Activated CD4-positive, alpha-beta T cell treated with anti-CD3 and anti-CD28 coated beads, Interleukin-2, amount 10 ng/mL, durations not matched to agents 7 days and 5 days (primary cell): Measurements from ENCODE around the gene GXYLT1. TPM values are rescaled to one million over a fixed set of nuclear protein-coding genes. Genes with fewer than 3 reads are reported as not detected.
A peak's percentile ranks its signal among the peaks of the same experiment; 100 is the strongest.

Experiments used
- CTCF ChIA-PET: fragments of 350-600 bp; sonication (Branson Sonifier 250); formaldehyde crosslinking; loops from one replicate; lab custom pipeline; 2021; ENCODE audit warnings: antibody characterized with exemption; lab: Charles Lee
- POLR2A ChIA-PET: fragments of 350-600 bp; sonication (Branson Sonifier 250); formaldehyde crosslinking; loops from one replicate; lab custom pipeline; 2021; ENCODE audit warnings: antibody characterized with exemption; lab: Charles Lee
- DNase-seq: peaks from one replicate; pipeline ENCODE4 v3.0.0-alpha.2; 2020
- H3K27ac Mint-ChIP-seq: one replicate; pipeline ENCODE4 v1.8.0; 2021; ENCODE audit warnings: mild to moderate bottlenecking, moderate library complexity, mixed read lengths
- H3K27me3 Mint-ChIP-seq: one replicate; pipeline ENCODE4 v1.8.0; 2021; ENCODE audit warnings: mixed read lengths
- H3K36me3 Mint-ChIP-seq: one replicate; pipeline ENCODE4 v1.8.0; 2021; ENCODE audit warnings: low read depth, mixed read lengths
- H3K4me1 Mint-ChIP-seq: one replicate; pipeline ENCODE4 v1.8.0; 2021; ENCODE audit warnings: mixed read lengths
- H3K4me3 Mint-ChIP-seq: one replicate; pipeline ENCODE4 v1.8.0; 2021; ENCODE audit warnings: mild to moderate bottlenecking, moderate library complexity, mixed read lengths
- H3K9me3 Mint-ChIP-seq: one replicate; pipeline ENCODE4 v1.8.0; 2021; ENCODE audit warnings: mixed read lengths
- total RNA-seq, 2 experiments: library from RNA; stranded (reverse); gene quantifications; one replicate each; pipeline ENCODE4 v1.2.3, GENCODE V29; 2021

Gene GXYLT1
- total RNA-seq, 2 experiments from 2014 or later, result 8.0 to 10.2 TPM

- no peak for DNase-seq
- Mint-ChIP-seq H3K4me1 (peaks cover 39% of the 10 kb centered on the region), H3K27me3 (peaks cover 2% of the 10 kb centered on the region), H3K4me3 (no peak overlapping the region), H3K9me3 (no peaks in the 10 kb centered on the region), H3K27ac (no peak overlapping the region), H3K36me3 (no peaks in the 10 kb centered on the region)
- ChIA-PET POLR2A (no interaction called here), CTCF (interaction anchor here (0.7 kb wide), 1 partner anchor 235 kb away, joined by 4 read pairs; no protein-coding TSS in a partner anchor)
Measured at GRCh38 chr12:42141981-42142606, 2.6 kb downstream of the GXYLT1 start.

- POLR2A ChIA-PET, result no interaction called here
Measured at GRCh38 chr12:42140901-42141300, 3.8 kb downstream of the GXYLT1 start.

GRCh38 chr12:42135259-42135814 is 9.3 kb downstream of the GXYLT1 start:
- Mint-ChIP-seq H3K36me3 (peaks cover 2% of the 10 kb centered on the region), H3K27me3 (no peaks in the 10 kb centered on the region), H3K9me3 (no peaks in the 10 kb centered on the region), H3K4me1 (peaks cover 2% of the 10 kb centered on the region), H3K4me3 (no peak overlapping the region), H3K27ac (no peak overlapping the region)
- ChIA-PET POLR2A (no interaction called here), CTCF (no interaction called here)
- no peak for DNase-seq

More at GRCh38 chr12:42140901-42141300, 3.8 kb downstream of the GXYLT1 start:
- Mint-ChIP-seq H3K27ac (no peak overlapping the region), H3K27me3 (no peaks in the 10 kb centered on the region), H3K36me3 (no peaks in the 10 kb centered on the region), H3K4me3 (no peak overlapping the region), H3K4me1 (peaks cover 36% of the 10 kb centered on the region), H3K9me3 (no peaks in the 10 kb centered on the region)
- CTCF ChIA-PET, result interaction anchor here (0.7 to 1.0 kb wide), 2 partner anchors 22 to 167 kb away, joined by 3 read pairs; no protein-coding TSS in a partner anchor
- no peak for DNase-seq

GRCh38 chr12:42130672-42131402 is 13.8 kb downstream of the GXYLT1 start:
- H3K27ac Mint-ChIP-seq, result no peak overlapping the region
- POLR2A ChIA-PET, result no interaction called here
- peaks cover 2% of the 10 kb centered on the region for H3K36me3 Mint-ChIP-seq
- no peaks in the 10 kb centered on the region for H3K9me3 Mint-ChIP-seq
- CTCF ChIA-PET, result interaction anchor here (0.6 to 1.6 kb wide), 3 partner anchors 14 to 44 kb away, joined by 3 to 4 read pairs (median 3); partner anchors contain the start of gene GXYLT1
- no peak overlapping the region for H3K4me3 Mint-ChIP-seq
- no peak for DNase-seq
- peaks cover 2% of the 10 kb centered on the region for H3K4me1 Mint-ChIP-seq
- no peaks in the 10 kb centered on the region for H3K27me3 Mint-ChIP-seq

- peaks cover 2% of the 10 kb centered on the region for H3K36me3 Mint-ChIP-seq
- no peaks in the 10 kb centered on the region for H3K9me3 Mint-ChIP-seq
- H3K27me3 Mint-ChIP-seq, result no peaks in the 10 kb centered on the region
- no peak overlapping the region for H3K4me3 Mint-ChIP-seq
- H3K27ac Mint-ChIP-seq, result no peak overlapping the region
- H3K4me1 Mint-ChIP-seq, result peaks cover 2% of the 10 kb centered on the region
- CTCF ChIA-PET, result no interaction called here
- DNase-seq, result peak; percentile 27
- POLR2A ChIA-PET, result no interaction called here
Measured at GRCh38 chr12:42129595-42130204, 15.0 kb downstream of the GXYLT1 start.

- ChIA-PET POLR2A (no interaction called here), CTCF (no interaction called here)
- no peak for DNase-seq
- Mint-ChIP-seq H3K36me3 (no peaks in the 10 kb centered on the region), H3K27me3 (no peaks in the 10 kb centered on the region), H3K4me3 (no peak overlapping the region), H3K27ac (no peak overlapping the region), H3K4me1 (peaks cover 2% of the 10 kb centered on the region), H3K9me3 (no peaks in the 10 kb centered on the region)
Measured at GRCh38 chr12:42128888-42129287, 15.8 kb downstream of the GXYLT1 start.

GRCh38 chr12:42128327-42128726 is 16.3 kb downstream of the GXYLT1 start:
- H3K4me3 Mint-ChIP-seq, result no peak overlapping the region
- ChIA-PET CTCF (no interaction called here), POLR2A (no interaction called here)
- no peak overlapping the region for H3K27ac Mint-ChIP-seq
- H3K36me3 Mint-ChIP-seq, result no peaks in the 10 kb centered on the region
- no peaks in the 10 kb centered on the region for H3K27me3 Mint-ChIP-seq
- no peaks in the 10 kb centered on the region for H3K9me3 Mint-ChIP-seq
- H3K4me1 Mint-ChIP-seq, result peaks cover 2% of the 10 kb centered on the region
- DNase-seq, result no peak

GRCh38 chr12:42126963-42127362 is 17.7 kb downstream of the GXYLT1 start:
- Mint-ChIP-seq H3K4me1 (peaks cover 2% of the 10 kb centered on the region), H3K27me3 (no peaks in the 10 kb centered on the region), H3K4me3 (no peak overlapping the region), H3K9me3 (no peaks in the 10 kb centered on the region), H3K27ac (no peak overlapping the region), H3K36me3 (peaks cover 3% of the 10 kb centered on the region)
- no peak for DNase-seq
- ChIA-PET CTCF (interaction anchor here (0.6 kb wide), 1 partner anchor 52 kb away, joined by 4 read pairs; no protein-coding TSS in a partner anchor), POLR2A (no interaction called here)

GRCh38 chr12:42125388-42125767 is 19.3 kb downstream of the GXYLT1 start:
- H3K27ac Mint-ChIP-seq, result no peak overlapping the region
- no peak overlapping the region for H3K4me3 Mint-ChIP-seq
- DNase-seq, result no peak
- ChIA-PET CTCF (interaction anchor here (0.6 to 1.0 kb wide), 2 partner anchors 247 to 421 kb away, joined by 3 to 4 read pairs; no protein-coding TSS in a partner anchor), POLR2A (no interaction called here)
- peaks cover 10% of the 10 kb centered on the region for H3K36me3 Mint-ChIP-seq
- no peaks in the 10 kb centered on the region for H3K27me3 Mint-ChIP-seq
- no peaks in the 10 kb centered on the region for H3K9me3 Mint-ChIP-seq
- H3K4me1 Mint-ChIP-seq, result peaks cover 3% of the 10 kb centered on the region

- POLR2A ChIA-PET, result no interaction called here
- no peak overlapping the region for H3K4me3 Mint-ChIP-seq
- no peak overlapping the region for H3K27ac Mint-ChIP-seq
- DNase-seq, result no peak
- H3K27me3 Mint-ChIP-seq, result no peaks in the 10 kb centered on the region
- H3K36me3 Mint-ChIP-seq, result peaks cover 10% of the 10 kb centered on the region
- H3K9me3 Mint-ChIP-seq, result no peaks in the 10 kb centered on the region
- CTCF ChIA-PET, result interaction anchor here (1.0 kb wide), 1 partner anchor 247 kb away, joined by 3 read pairs; no protein-coding TSS in a partner anchor
- peaks cover 5% of the 10 kb centered on the region for H3K4me1 Mint-ChIP-seq
Measured at GRCh38 chr12:42124764-42125387, 19.8 kb downstream of the GXYLT1 start.

- Mint-ChIP-seq H3K27ac (no peak overlapping the region), H3K4me1 (peaks cover 9% of the 10 kb centered on the region), H3K9me3 (peaks cover 2% of the 10 kb centered on the region), H3K4me3 (no peak overlapping the region), H3K27me3 (no peaks in the 10 kb centered on the region), H3K36me3 (peaks cover 39% of the 10 kb centered on the region)
- no peak for DNase-seq
- POLR2A ChIA-PET, result no interaction called here
- CTCF ChIA-PET, result interaction anchor here (0.9 to 1.2 kb wide), 3 partner anchors 22 to 120 kb away, joined by 3 read pairs; no protein-coding TSS in a partner anchor
Measured at GRCh38 chr12:42119085-42119633, 25.5 kb downstream of the GXYLT1 start.
